ENCODE measurements around the gene SEC31A.

Gene SEC31A

DNA sequence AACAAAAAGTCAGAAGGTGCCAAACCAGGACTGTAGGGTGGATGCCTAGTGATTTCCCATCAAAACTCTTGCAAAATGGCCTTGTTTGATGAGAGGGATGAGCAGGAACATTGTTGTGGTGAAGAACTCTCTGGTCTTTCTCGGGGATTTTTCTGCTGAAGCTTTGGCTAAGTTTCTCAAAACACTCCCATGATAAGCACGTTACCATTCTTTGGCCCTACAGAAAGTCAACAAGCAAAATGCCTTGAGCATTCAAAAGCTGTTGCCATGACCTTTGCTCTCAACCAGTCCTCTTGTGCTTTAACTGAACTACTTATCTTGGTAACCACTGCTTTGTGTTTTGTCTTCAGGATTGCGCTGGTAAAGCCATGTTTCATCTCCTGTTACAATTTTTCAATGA is 3.0 kb upstream of the SEC31A start:
- TF ChIP-seq, protein P1, sequence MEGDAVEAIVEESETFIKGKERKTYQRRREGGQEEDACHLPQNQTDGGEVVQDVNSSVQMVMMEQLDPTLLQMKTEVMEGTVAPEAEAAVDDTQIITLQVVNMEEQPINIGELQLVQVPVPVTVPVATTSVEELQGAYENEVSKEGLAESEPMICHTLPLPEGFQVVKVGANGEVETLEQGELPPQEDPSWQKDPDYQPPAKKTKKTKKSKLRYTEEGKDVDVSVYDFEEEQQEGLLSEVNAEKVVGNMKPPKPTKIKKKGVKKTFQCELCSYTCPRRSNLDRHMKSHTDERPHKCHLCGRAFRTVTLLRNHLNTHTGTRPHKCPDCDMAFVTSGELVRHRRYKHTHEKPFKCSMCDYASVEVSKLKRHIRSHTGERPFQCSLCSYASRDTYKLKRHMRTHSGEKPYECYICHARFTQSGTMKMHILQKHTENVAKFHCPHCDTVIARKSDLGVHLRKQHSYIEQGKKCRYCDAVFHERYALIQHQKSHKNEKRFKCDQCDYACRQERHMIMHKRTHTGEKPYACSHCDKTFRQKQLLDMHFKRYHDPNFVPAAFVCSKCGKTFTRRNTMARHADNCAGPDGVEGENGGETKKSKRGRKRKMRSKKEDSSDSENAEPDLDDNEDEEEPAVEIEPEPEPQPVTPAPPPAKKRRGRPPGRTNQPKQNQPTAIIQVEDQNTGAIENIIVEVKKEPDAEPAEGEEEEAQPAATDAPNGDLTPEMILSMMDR (IDR thresholded peaks at IDR 0.05; ENCODE audit: extremely low read depth, insufficient read depth, missing control alignments), result no peak
- no peak for DNase-seq (ENCODE audit: low spot score)
- in situ Hi-C loops (cut with MboI; ENCODE audit: low pct_unique_long_range_greater_than_20kb, low sequenced_read_pairs, unreplicated experiment), result loop anchor here (25.0 kb wide), 1 partner anchor 368 kb away; no protein-coding TSS in a partner anchor

DNA sequence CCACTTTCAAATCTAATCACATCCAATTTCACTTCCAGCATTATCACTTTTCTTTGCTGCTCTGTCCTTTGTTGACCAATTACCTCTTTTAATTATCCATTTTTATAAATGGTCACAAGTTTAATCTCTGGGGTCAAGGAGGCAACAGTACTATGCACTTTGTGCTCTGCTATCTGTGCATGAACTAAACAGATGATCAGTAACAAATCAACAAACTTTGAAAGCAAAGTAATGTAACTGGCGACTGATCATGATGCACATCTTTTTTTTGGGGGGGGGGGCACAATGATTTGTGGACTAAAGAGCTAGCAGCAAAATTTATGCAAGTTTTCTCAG is 1.5 kb upstream of the SEC31A start:
- TF ChIP-seq, protein P1 (IDR thresholded peaks at IDR 0.05; ENCODE audit: extremely low read depth, insufficient read depth, missing control alignments), result no peak
- in situ Hi-C loops (cut with MboI; ENCODE audit: low pct_unique_long_range_greater_than_20kb, low sequenced_read_pairs, unreplicated experiment), result loop anchor here (25.0 kb wide), 1 partner anchor 370 kb away; no protein-coding TSS in a partner anchor
- no peak for DNase-seq (ENCODE audit: low spot score)

DNA sequence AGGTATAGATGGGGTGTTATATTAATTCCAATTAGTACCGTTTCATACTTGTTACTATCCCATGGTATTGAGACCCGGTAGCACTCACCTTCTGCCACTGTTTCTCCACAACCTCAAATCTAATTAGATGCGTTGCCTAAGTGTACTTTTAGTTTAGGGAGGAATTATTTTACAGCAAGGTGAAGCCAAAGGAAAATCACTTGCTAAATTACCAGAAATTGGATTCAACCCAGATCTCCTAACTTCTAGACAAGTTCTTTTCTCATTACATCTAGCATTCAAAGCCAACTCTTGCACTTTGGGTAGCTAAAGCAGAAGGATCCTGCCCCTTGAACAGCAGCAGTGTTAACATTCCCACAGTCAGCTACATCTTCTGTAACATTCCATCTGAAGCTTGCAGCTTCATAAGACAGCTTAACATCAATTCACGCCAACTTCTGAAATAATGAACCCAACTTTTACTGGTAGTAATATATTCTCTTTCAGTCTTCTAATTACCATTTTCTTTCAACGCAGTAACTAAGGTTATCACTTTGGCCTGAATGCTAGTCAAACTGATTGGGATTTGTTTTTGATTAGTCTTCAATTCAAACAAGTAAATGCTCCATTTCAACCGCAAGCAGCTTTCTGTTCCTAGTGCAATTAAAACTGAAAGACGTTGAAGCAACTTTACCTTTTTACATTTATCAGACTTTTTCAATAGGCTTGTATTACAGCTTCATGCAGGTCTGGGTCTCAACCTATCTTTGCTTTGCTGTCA is 934 bp upstream of the SEC31A start:
- no peak for DNase-seq (ENCODE audit: low spot score)
- in situ Hi-C loops (cut with MboI; ENCODE audit: low pct_unique_long_range_greater_than_20kb, low sequenced_read_pairs, unreplicated experiment), result loop anchor here (25.0 kb wide), 1 partner anchor 370 kb away; no protein-coding TSS in a partner anchor
- TF ChIP-seq, protein P1 (IDR thresholded peaks at IDR 0.05; ENCODE audit: extremely low read depth, insufficient read depth, missing control alignments), result no peak

DNA sequence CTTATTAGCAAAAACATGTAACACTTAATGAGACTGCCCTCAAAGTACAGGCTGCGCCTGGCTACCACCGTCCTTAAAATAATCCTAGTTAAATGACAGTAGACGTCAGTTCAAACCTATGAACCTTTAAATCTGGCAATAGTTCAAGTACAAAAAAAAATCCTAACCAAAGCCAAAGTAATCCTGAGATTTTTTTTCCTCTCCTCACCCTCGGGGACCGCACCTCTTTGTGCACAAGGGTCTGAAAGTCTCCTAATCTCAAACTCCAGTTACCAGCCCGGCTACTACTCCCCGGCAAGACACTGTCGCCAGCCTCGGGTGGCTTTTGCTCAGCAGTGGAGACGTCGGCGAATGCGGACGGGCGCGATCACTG is 439 bp downstream of the SEC31A start:
- DNase-seq (ENCODE audit: low spot score), result no peak
- in situ Hi-C loops (cut with MboI; ENCODE audit: low pct_unique_long_range_greater_than_20kb, low sequenced_read_pairs, unreplicated experiment), result loop anchor here (25.0 kb wide), 1 partner anchor 372 kb away; no protein-coding TSS in a partner anchor
- TF ChIP-seq, protein P1 (IDR thresholded peaks at IDR 0.05; ENCODE audit: extremely low read depth, insufficient read depth, missing control alignments), result no peak

DNA sequence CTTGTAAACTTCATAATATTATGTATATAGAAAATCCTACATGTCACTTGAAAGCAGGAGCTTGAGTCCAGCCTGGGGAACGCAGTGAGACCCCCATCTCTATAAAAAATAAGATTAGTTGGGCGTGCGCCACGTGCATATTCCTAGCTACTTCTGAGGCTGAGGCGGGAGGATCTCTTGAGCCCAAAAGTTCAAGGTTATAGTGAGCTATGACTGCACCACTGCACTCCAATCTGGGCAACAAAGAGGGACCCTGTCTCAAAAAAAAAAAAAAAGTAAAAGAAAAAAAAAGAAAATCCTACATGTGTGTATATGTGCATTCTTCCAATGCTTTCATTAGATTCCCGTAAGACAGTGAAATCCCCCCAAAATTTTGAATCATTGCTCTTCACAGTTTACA is 1.7 kb downstream of the SEC31A start:
- DNase-seq (ENCODE audit: low spot score), result no peak
- TF ChIP-seq, protein P1 (IDR thresholded peaks at IDR 0.05; ENCODE audit: extremely low read depth, insufficient read depth, missing control alignments), result no peak
- in situ Hi-C loops (cut with MboI; ENCODE audit: low pct_unique_long_range_greater_than_20kb, low sequenced_read_pairs, unreplicated experiment), result loop anchor here (25.0 kb wide), 1 partner anchor 373 kb away; no protein-coding TSS in a partner anchor

DNA sequence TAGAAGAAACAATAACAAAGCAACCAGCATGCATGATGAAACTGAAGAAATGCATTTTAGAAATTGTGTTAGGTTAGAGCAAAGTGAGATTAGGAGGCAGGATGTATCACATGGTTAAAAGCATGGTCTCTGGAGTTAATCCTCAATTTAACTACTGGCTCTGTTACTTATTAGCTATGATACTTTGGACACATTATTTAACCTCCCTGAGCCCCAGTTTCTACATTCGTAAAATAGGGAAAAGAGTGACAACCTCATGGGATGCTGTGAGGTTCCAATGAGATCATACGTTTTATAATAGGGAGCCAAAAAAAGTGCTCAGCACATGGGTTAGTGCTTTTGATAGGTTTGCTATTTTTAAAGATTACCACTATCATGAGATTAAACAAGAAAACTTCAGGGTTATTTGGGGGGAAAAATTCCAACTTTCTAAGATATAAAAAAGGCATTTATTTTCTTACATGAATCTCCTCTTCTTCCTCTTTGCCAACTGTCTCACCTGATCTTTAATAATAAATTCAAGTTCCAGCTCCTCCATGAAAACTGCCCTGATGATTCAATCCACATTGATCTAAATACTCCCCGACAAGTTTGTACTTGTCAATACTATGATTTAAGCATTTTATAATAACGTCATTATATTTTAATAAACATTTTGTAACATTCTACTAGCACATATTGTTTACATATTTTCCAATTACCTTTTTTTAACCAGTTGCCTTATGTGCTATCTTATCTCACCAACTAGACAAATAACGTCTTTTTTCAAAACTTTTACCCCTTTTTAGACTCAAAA is 4.6 kb downstream of the SEC31A start:
- TF ChIP-seq, protein P1 (IDR thresholded peaks at IDR 0.05; ENCODE audit: extremely low read depth, insufficient read depth, missing control alignments), result no peak
- in situ Hi-C loops (cut with MboI; ENCODE audit: low pct_unique_long_range_greater_than_20kb, low sequenced_read_pairs, unreplicated experiment), result loop anchor here (25.0 kb wide), 1 partner anchor 376 kb away; no protein-coding TSS in a partner anchor
- DNase-seq (ENCODE audit: low spot score), result no peak
